ENCODE results near the gene GUCY1B1. TPM values are rescaled to one million over a fixed set of nuclear protein-coding genes. Genes with fewer than 3 reads are reported as not detected.

Gene GUCY1B1
- total RNA-seq, 4 donors from 2014 or later = 4.3 to 8.1 (median 5.5) TPM

DNA sequence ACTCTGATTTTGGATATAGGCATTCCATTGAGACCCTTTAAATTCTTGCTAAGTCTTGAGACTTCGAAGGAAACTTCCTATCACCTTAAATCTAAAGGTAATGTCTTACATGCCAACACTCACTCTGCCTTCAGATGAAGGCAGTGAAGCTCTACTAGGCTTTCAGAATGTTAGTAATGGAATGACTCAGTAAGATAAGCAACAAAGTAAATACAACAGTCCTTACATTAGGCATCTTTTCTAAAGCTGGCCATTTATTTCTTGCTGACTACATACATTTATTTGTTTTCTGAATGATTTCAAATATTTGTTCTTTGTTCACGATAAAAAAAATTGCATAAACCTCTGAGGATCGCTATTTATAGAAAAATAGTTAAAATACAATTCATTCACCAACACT is 63.8 kb downstream of the GUCY1B1 start:
- no peaks in the 10 kb centered on the region for H3K27me3 ChIP-seq
- no peak for ATAC-seq
- no peak overlapping the region for H3K27ac ChIP-seq
- H3K9me3 ChIP-seq = no peaks in the 10 kb centered on the region
- no peak for TF ChIP-seq CTCF (IDR thresholded peaks at IDR 0.05 in 4 of 5, conservative IDR thresholded peaks at IDR 0.05 in 1 of 5)
- no peak for TF ChIP-seq POLR2A (IDR thresholded peaks at IDR 0.05)
- no peak overlapping the region for H3K4me3 ChIP-seq
- in situ Hi-C loops (cut with MboI; ENCODE audit: low sequenced_read_pairs in 4 of 4) = no loop called here
- no peak for DNase-seq
- H3K4me1 ChIP-seq = no peaks in the 10 kb centered on the region
- intact Hi-C loops (cut with DNase I; ENCODE audit: low total_unique reads) = no loop called here
- H3K36me3 ChIP-seq = no peaks in the 10 kb centered on the region

- intact Hi-C loops (cut with DNase I; ENCODE audit: low total_unique reads) (no loop called here), in situ Hi-C loops (cut with MboI; ENCODE audit: low sequenced_read_pairs in 4 of 4) (no loop called here)
- Histone ChIP-seq H3K4me3 (no peak overlapping the region), H3K27ac (no peak overlapping the region), H3K27me3 (no peaks in the 10 kb centered on the region), H3K36me3 (no peaks in the 10 kb centered on the region), H3K4me1 (no peaks in the 10 kb centered on the region), H3K9me3 (no peaks in the 10 kb centered on the region)
- ATAC-seq (no peak), DNase-seq (no peak)
- no peak for TF ChIP-seq POLR2A (IDR thresholded peaks at IDR 0.05)
- no peak for TF ChIP-seq CTCF (IDR thresholded peaks at IDR 0.05 in 4 of 5, conservative IDR thresholded peaks at IDR 0.05 in 1 of 5)
Observed at GRCh38 chr4:155828628-155829027, 69.8 kb downstream of the GUCY1B1 start.

- ATAC-seq (no peak), DNase-seq (no peak)
- Histone ChIP-seq H3K27me3 (no peaks in the 10 kb centered on the region), H3K4me1 (no peaks in the 10 kb centered on the region), H3K27ac (no peak overlapping the region), H3K36me3 (no peaks in the 10 kb centered on the region), H3K4me3 (no peak overlapping the region), H3K9me3 (no peaks in the 10 kb centered on the region)
- in situ Hi-C loops (cut with MboI; ENCODE audit: low sequenced_read_pairs in 4 of 4) = no loop called here
- no peak for TF ChIP-seq CTCF (IDR thresholded peaks at IDR 0.05 in 4 of 5, conservative IDR thresholded peaks at IDR 0.05 in 1 of 5)
- TF ChIP-seq POLR2A (IDR thresholded peaks at IDR 0.05) = no peak
- intact Hi-C loops (cut with DNase I; ENCODE audit: low total_unique reads) = no loop called here
Observed at GRCh38 chr4:155832664-155833063, 73.8 kb downstream of the GUCY1B1 start.

GRCh38 chr4:155837203-155837796 is 78.5 kb downstream of the GUCY1B1 start:
- Histone ChIP-seq H3K4me3 (no peak overlapping the region), H3K9me3 (no peaks in the 10 kb centered on the region), H3K27me3 (no peaks in the 10 kb centered on the region), H3K27ac (no peak overlapping the region), H3K4me1 (no peaks in the 10 kb centered on the region), H3K36me3 (no peaks in the 10 kb centered on the region)
- TF ChIP-seq CTCF (IDR thresholded peaks at IDR 0.05 in 4 of 5, conservative IDR thresholded peaks at IDR 0.05 in 1 of 5) (no peak), POLR2A (IDR thresholded peaks at IDR 0.05) (no peak)
- intact Hi-C loops (cut with DNase I; ENCODE audit: low total_unique reads) = no loop called here
- no peak for DNase-seq
- in situ Hi-C loops (cut with MboI; ENCODE audit: low sequenced_read_pairs in 4 of 4) = no loop called here
- ATAC-seq = no peak

GRCh38 chr4:155842080-155842479 is 83.3 kb downstream of the GUCY1B1 start:
- DNase-seq (no peak), ATAC-seq (no peak)
- Histone ChIP-seq H3K36me3 (no peaks in the 10 kb centered on the region), H3K27ac (no peak overlapping the region), H3K9me3 (no peaks in the 10 kb centered on the region), H3K27me3 (no peaks in the 10 kb centered on the region), H3K4me1 (no peaks in the 10 kb centered on the region), H3K4me3 (no peak overlapping the region)
- in situ Hi-C loops (cut with MboI; ENCODE audit: low sequenced_read_pairs in 4 of 4) = no loop called here
- TF ChIP-seq CTCF (IDR thresholded peaks at IDR 0.05 in 4 of 5, conservative IDR thresholded peaks at IDR 0.05 in 1 of 5) = no peak
- TF ChIP-seq POLR2A (IDR thresholded peaks at IDR 0.05) = no peak
- intact Hi-C loops (cut with DNase I; ENCODE audit: low total_unique reads) = no loop called here

Measured in gastrocnemius medialis (tissue), 4 donors.